ENCODE results near the gene TENM3. TPM values are rescaled to one million over a fixed set of nuclear protein-coding genes. Genes with fewer than 3 reads are reported as not detected.

Gene TENM3
- total and polyA plus RNA-seq, 2 of the 8 experiments (the other 6 are each of a cell fraction or from before 2014, with no cell fraction given) = 36.9 to 69.3 TPM

- no peak overlapping the region for H3K9ac ChIP-seq (replicated peaks in 1 of 4; ENCODE audit: extremely low read depth in 1 of 4, low read depth in 3 of 4, low read length in 3 of 4)
- H3K14ac ChIP-seq (ENCODE audit: insufficient read length) = no peak overlapping the region
- H2BK120ac ChIP-seq (replicated peaks; ENCODE audit: low read depth, low read length) = no peak overlapping the region
- H3K4me2 ChIP-seq (ENCODE audit: insufficient read depth in 1 of 2, low read depth in 2 of 2, low read length in 2 of 2) = no peak overlapping the region
- H3K9me3 ChIP-seq (ENCODE audit: insufficient read depth in 2 of 2, low read depth in 1 of 2, low read length in 1 of 2) = peaks cover 0 to 2% of the 10 kb centered on the region in 2 experiments; a peak in 1 of 4 replicates
- no peak overlapping the region; the same call in 1 of the 2 replicates for H3K18ac ChIP-seq (ENCODE audit: extremely low read depth, low read length)
- WGBS, 2 experiments (ENCODE audit: extremely low coverage in 1 of 2, insufficient coverage in 1 of 2, insufficient read length in 1 of 2, insufficient replicate concordance in 2 of 2, low coverage in 1 of 2, low lambda C conversion rate in 2 of 2, missing lambda C conversion rate in 1 of 2) = 57% methylated on average over 6 of the region's 6 CpGs; no CpG with 5 or more reads in 1 of the 2 experiments
- ChIA-PET CTCF (ENCODE audit: partially characterized antibody) (interaction anchor here (0.6 to 0.7 kb wide), 2 partner anchors 116 to 148 kb away, joined by 3 to 4 read pairs; no protein-coding TSS in a partner anchor), POLR2A (ENCODE audit: partially characterized antibody) (interaction anchor here (0.6 kb wide), 1 partner anchor 10 kb away, joined by 3 read pairs; no protein-coding TSS in a partner anchor)
- no peak overlapping the region for H4K91ac ChIP-seq (replicated peaks; ENCODE audit: insufficient read length, low read length)
- H2BK12ac ChIP-seq (ENCODE audit: low read depth, low read length) = no peak overlapping the region
- no peak overlapping the region for H2BK5ac ChIP-seq (ENCODE audit: low read depth, low read length)
- no peak overlapping the region for H3K27ac ChIP-seq (ENCODE audit: low read depth, low read length)
- DNase-seq (ENCODE audit: low read depth in 1 of 2, low spot score in 2 of 2) (no peak), FAIRE-seq (no peak)
- H2AK5ac ChIP-seq (ENCODE audit: low read depth, low read length) = no peak overlapping the region
- peaks cover 0 to 4% (median 0%) of the 10 kb centered on the region in 4 experiments; a peak in 1 of 7 replicates for H3K4me1 ChIP-seq (replicated peaks in 1 of 4; ENCODE audit: control insufficient read depth in 3 of 4, insufficient read depth in 4 of 4, low read length in 3 of 4)
- peaks cover 0 to 3% (median 0%) of the 10 kb centered on the region in 4 experiments; a peak in 1 of 8 replicates for H3K36me3 ChIP-seq (ENCODE audit: control insufficient read depth in 2 of 4, insufficient read depth in 4 of 4, low read length in 3 of 4)
- H4K20me1 ChIP-seq (replicated peaks in 1 of 2; ENCODE audit: control insufficient read depth in 1 of 2, insufficient read depth in 2 of 2, low read length in 2 of 2) = no peaks in the 10 kb centered on the region
- TF ChIP-seq E2F6 (IDR thresholded peaks at IDR 0.05) (no peak), GTF2F1 (IDR thresholded peaks at IDR 0.05; ENCODE audit: borderline replicate concordance, low read depth, low read length) (no peak), TBP (IDR thresholded peaks at IDR 0.05; ENCODE audit: low read depth, low read length) (no peak), JUN (IDR thresholded peaks at IDR 0.05; ENCODE audit: low read depth, low read length) (no peak)
- no peak overlapping the region for H3K4ac ChIP-seq (replicated peaks; ENCODE audit: insufficient read length, low read depth, low read length)
- H4K8ac ChIP-seq (ENCODE audit: extremely low read depth, insufficient read depth, low read length) = no peak overlapping the region
- no peak overlapping the region for H3K56ac ChIP-seq (replicated peaks; ENCODE audit: insufficient read length, low read depth, low read length)
- no peak overlapping the region for H2BK20ac ChIP-seq (ENCODE audit: low read length)
- H3K79me1 ChIP-seq (ENCODE audit: low read depth, low read length) = no peaks in the 10 kb centered on the region
- no peak overlapping the region for H2AFZ ChIP-seq (ENCODE audit: low read length)
- no peak overlapping the region for H2BK15ac ChIP-seq (ENCODE audit: low read length)
- no peaks in the 10 kb centered on the region for H3K27me3 ChIP-seq (replicated peaks in 1 of 4; ENCODE audit: control insufficient read depth in 3 of 4, extremely low read depth in 1 of 4, insufficient read depth in 3 of 4, low read length in 3 of 4)
- no peak overlapping the region for H3K23ac ChIP-seq (ENCODE audit: insufficient read length)
- no peaks in the 10 kb centered on the region for H3K79me2 ChIP-seq (ENCODE audit: control insufficient read depth in 1 of 2, insufficient read depth in 2 of 2, low read length in 2 of 2)
- no peaks in the 10 kb centered on the region for H3K23me2 ChIP-seq (ENCODE audit: low read depth, low read length)
- H3K4me3 ChIP-seq (ENCODE audit: extremely low read depth in 1 of 4, insufficient read depth in 2 of 4, low read depth in 3 of 4, low read length in 4 of 4) = no peak overlapping the region
- H4K5ac ChIP-seq (ENCODE audit: insufficient read length, low read depth, low read length) = no peak overlapping the region
These were observed 141.5 kb downstream of the TENM3 start for GRCh38 chr4:182384631-182385091.
